PFSK-1 (cell line): ENCODE data around the gene RBKS.

Experiments
- FOXP2 ChIP-seq: optimal IDR thresholded peaks from 2 replicates; pipeline ENCODE3; 2011; ENCODE audit warnings: borderline replicate concordance, control low read depth, inconsistent platforms; ENCODE audit not compliant: insufficient read depth; ENCODE audit errors: extremely low read length, extremely low read depth
- POLR2AphosphoS5 ChIP-seq: IDR thresholded peaks from 2 replicates; pipeline ENCODE4 v1.6.1; 2012; ENCODE audit warnings: low read depth, mild to moderate bottlenecking, control low read depth, low read length, moderate library complexity
- REST ChIP-seq, 2 experiments: IDR thresholded peaks; 2 replicates each; pipeline versions ENCODE4 v1.6.1 to v1.8.0; 2011 to 2012; ENCODE audit warnings: low read depth in 2 of 2, low read length in 2 of 2, control low read depth in 1 of 2, inconsistent platforms in 1 of 2, mild to moderate bottlenecking in 1 of 2, moderate library complexity in 1 of 2; ENCODE audit not compliant: insufficient read depth in 1 of 2
- SIN3A ChIP-seq: IDR thresholded peaks from 2 replicates; pipeline ENCODE4 v1.6.1; 2012; ENCODE audit warnings: mild to moderate bottlenecking, low read length, moderate library complexity, borderline replicate concordance; ENCODE audit not compliant: insufficient read depth
- TAF1 ChIP-seq: IDR thresholded peaks from 2 replicates; pipeline ENCODE4 v1.6.1; 2012; ENCODE audit warnings: low read length, control low read depth, borderline replicate concordance; ENCODE audit not compliant: insufficient read depth

The RBKS gene

GRCh38 chr2:27751377-27751776, 138.8 kb downstream of the RBKS start:
- no peak for TF ChIP-seq TAF1
- TF ChIP-seq FOXP2, result no peak
- TF ChIP-seq POLR2AphosphoS5, result no peak
- TF ChIP-seq REST (IDR thresholded peaks at IDR 0.05; ENCODE audit: insufficient read depth in 1 of 2, low read depth in 2 of 2, low read length in 2 of 2), result no peak
- TF ChIP-seq SIN3A, result no peak

- TF ChIP-seq TAF1 (no peak), SIN3A (no peak), FOXP2 (no peak), REST (IDR thresholded peaks at IDR 0.05; ENCODE audit: insufficient read depth in 1 of 2, low read depth in 2 of 2, low read length in 2 of 2) (no peak), POLR2AphosphoS5 (no peak)
Measured at GRCh38 chr2:27747827-27748352, 142.3 kb downstream of the RBKS start.

GRCh38 chr2:27746325-27746724, 143.9 kb downstream of the RBKS start:
- TF ChIP-seq SIN3A, result no peak
- TF ChIP-seq FOXP2, result no peak
- no peak for TF ChIP-seq POLR2AphosphoS5
- TF ChIP-seq TAF1, result no peak
- TF ChIP-seq REST (IDR thresholded peaks at IDR 0.05; ENCODE audit: insufficient read depth in 1 of 2, low read depth in 2 of 2, low read length in 2 of 2), result no peak

- TF ChIP-seq TAF1, result no peak
- TF ChIP-seq REST (IDR thresholded peaks at IDR 0.05; ENCODE audit: insufficient read depth in 1 of 2, low read depth in 2 of 2, low read length in 2 of 2), result no peak
- no peak for TF ChIP-seq SIN3A
Measured at GRCh38 chr2:27742571-27742970, 147.6 kb downstream of the RBKS start.

- TF ChIP-seq REST (IDR thresholded peaks at IDR 0.05; ENCODE audit: insufficient read depth in 1 of 2, low read depth in 2 of 2, low read length in 2 of 2), result no peak
- TF ChIP-seq FOXP2, result no peak
- no peak for TF ChIP-seq SIN3A
- TF ChIP-seq TAF1, result no peak
- no peak for TF ChIP-seq POLR2AphosphoS5
Measured at GRCh38 chr2:27741673-27742072, 148.5 kb downstream of the RBKS start.
